ENCODE results near the gene INHBC. TPM values are rescaled to one million over a fixed set of nuclear protein-coding genes. Genes with fewer than 3 reads are reported as not detected.
"Not testable (repeated sequence)": the region's sequence is repeated elsewhere in the genome, so short reads cannot be mapped to it uniquely, and the experiment has no call there.

The INHBC gene
- total and polyA plus RNA-seq, 3 donors from 2014 or later, result 1.8 to 3.1 (median 2.1) TPM

- WGBS, 2 donors, result 71 to 72% methylated on average over 5 of the region's 5 CpGs
- intact Hi-C loops (cut with DNase I; ENCODE audit: low total_unique reads), result no loop called here
- Histone ChIP-seq H3K9me3 (no peaks in the 10 kb centered on the region), H3K4me3 (no peak overlapping the region), H3K4me1 (no peaks in the 10 kb centered on the region), H3K27ac (no peak overlapping the region), H3K27me3 (no peaks in the 10 kb centered on the region), H3K36me3 (ENCODE audit: low read depth, missing control alignments) (no peaks in the 10 kb centered on the region)
- TF ChIP-seq CTCF (IDR thresholded peaks at IDR 0.05) (no peak), POLR2A (IDR thresholded peaks at IDR 0.05) (no peak)
- no peak for DNase-seq
Observed at GRCh38 chr12:57401165-57401564, 33.4 kb upstream of the INHBC start.

- H3K27me3 ChIP-seq; H3K4me1 ChIP-seq; intact Hi-C loops (cut with DNase I; ENCODE audit: low total_unique reads); H3K9me3 ChIP-seq; H3K4me3 ChIP-seq; DNase-seq; H3K27ac ChIP-seq; H3K36me3 ChIP-seq (ENCODE audit: low read depth, missing control alignments): not testable (repeated sequence)
- WGBS, 2 donors, result 93 to 95% methylated on average over 4 of the region's 4 CpGs
Observed at GRCh38 chr12:57402156-57402555, 32.4 kb upstream of the INHBC start.

GRCh38 chr12:57404966-57405640 is 29.5 kb upstream of the INHBC start:
- intact Hi-C loops (cut with DNase I; ENCODE audit: low total_unique reads), result no loop called here
- TF ChIP-seq CTCF (IDR thresholded peaks at IDR 0.05), result no peak
- TF ChIP-seq POLR2A (IDR thresholded peaks at IDR 0.05), result no peak
- no peaks in the 10 kb centered on the region for H3K36me3 ChIP-seq (ENCODE audit: low read depth, missing control alignments)
- DNase-seq, result no peak
- no peak overlapping the region for H3K4me3 ChIP-seq
- 93 to 97% methylated on average over 5 of the region's 5 CpGs for WGBS, 2 donors
- H3K27ac ChIP-seq, result no peak overlapping the region
- H3K4me1 ChIP-seq, result no peaks in the 10 kb centered on the region
- no peaks in the 10 kb centered on the region for H3K27me3 ChIP-seq
- no peaks in the 10 kb centered on the region for H3K9me3 ChIP-seq

GRCh38 chr12:57410534-57410933 is 24.1 kb upstream of the INHBC start:
- DNase-seq, result no peak
- Histone ChIP-seq H3K27ac (no peak overlapping the region), H3K4me3 (no peak overlapping the region), H3K4me1 (peaks cover 7% of the 10 kb centered on the region), H3K27me3 (no peaks in the 10 kb centered on the region), H3K36me3 (ENCODE audit: low read depth, missing control alignments) (no peaks in the 10 kb centered on the region), H3K9me3 (no peaks in the 10 kb centered on the region)
- 95 to 98% methylated on average over 4 of the region's 4 CpGs for WGBS, 2 donors
- TF ChIP-seq POLR2A (IDR thresholded peaks at IDR 0.05), result no peak
- TF ChIP-seq CTCF (IDR thresholded peaks at IDR 0.05), result no peak
- intact Hi-C loops (cut with DNase I; ENCODE audit: low total_unique reads), result no loop called here

- intact Hi-C loops (cut with DNase I; ENCODE audit: low total_unique reads); DNase-seq: not testable (repeated sequence)
Observed at GRCh38 chr12:57414160-57414559, 20.4 kb upstream of the INHBC start.

GRCh38 chr12:57415088-57415487 is 19.5 kb upstream of the INHBC start:
- Histone ChIP-seq H3K9me3 (no peaks in the 10 kb centered on the region), H3K27me3 (no peaks in the 10 kb centered on the region), H3K27ac (peak overlapping the region; percentile 43 to 68), H3K4me1 (peaks cover 40% of the 10 kb centered on the region), H3K4me3 (no peak overlapping the region), H3K36me3 (ENCODE audit: low read depth, missing control alignments) (no peaks in the 10 kb centered on the region)
- TF ChIP-seq CTCF (IDR thresholded peaks at IDR 0.05), result no peak
- TF ChIP-seq POLR2A (IDR thresholded peaks at IDR 0.05), result no peak
- 36 to 48% methylated on average over 2 of the region's 2 CpGs for WGBS, 2 donors
- intact Hi-C loops (cut with DNase I; ENCODE audit: low total_unique reads), result no loop called here
- no peak for DNase-seq

More at GRCh38 chr12:57414160-57414559, 20.4 kb upstream of the INHBC start:
- H3K4me1 ChIP-seq, result peaks cover 35% of the 10 kb centered on the region
- 87 to 91% methylated on average over 6 of the region's 6 CpGs for WGBS, 2 donors
- not testable (repeated sequence) for H3K9me3 ChIP-seq; H3K4me3 ChIP-seq; H3K36me3 ChIP-seq (ENCODE audit: low read depth, missing control alignments); H3K27ac ChIP-seq; H3K27me3 ChIP-seq

Data from testis (tissue), 3 donors.